GM18502 (cell line): ENCODE measurements around the gene SVIP.

Experiments used
- ATAC-seq: cut with Tn5 transposase; IDR thresholded peaks from one replicate; pipeline ENCODE4 v1.9.1; 2021; ENCODE audit warnings: mild to moderate bottlenecking; ENCODE audit not compliant: unreplicated experiment, poor library complexity

The SVIP gene

DNA sequence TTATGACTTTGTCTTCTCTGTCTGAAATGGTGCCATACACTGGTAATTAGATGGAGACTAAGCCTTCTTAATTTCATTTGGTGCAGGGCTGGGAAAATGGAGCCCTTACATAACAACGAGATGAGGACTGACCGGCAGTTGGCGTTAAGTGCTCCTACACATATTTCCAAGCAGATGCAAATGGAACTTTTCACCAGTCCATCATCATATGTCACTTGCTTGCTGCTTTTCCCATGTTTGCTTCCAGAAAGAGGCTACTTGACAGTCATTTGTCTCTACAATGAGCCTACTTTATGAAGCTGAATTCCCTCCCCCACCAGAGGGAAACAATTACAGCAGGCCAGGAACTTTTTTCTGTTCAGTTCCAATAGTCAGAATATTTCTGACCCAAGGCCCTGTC lies 32.6 kb downstream of the SVIP start:
- no peak for ATAC-seq

DNA sequence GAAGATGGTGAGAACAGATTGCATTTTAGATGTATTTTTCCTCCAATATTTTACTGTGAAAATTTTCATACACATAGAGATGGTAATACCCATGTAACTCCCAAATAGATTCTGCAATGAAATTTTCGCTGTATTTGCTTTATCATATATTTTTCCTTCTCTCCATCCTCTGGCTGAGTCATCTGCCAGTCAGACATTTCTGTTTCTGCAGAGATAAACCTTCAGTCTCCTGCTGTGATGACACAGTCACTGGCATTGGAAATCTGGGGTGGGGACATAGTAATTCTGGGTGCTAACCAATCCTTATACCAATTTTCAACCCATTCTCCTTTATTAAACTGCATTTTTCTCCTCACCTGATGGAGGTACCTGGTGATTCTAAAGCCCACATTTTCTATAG lies 33.7 kb downstream of the SVIP start:
- no peak for ATAC-seq

DNA sequence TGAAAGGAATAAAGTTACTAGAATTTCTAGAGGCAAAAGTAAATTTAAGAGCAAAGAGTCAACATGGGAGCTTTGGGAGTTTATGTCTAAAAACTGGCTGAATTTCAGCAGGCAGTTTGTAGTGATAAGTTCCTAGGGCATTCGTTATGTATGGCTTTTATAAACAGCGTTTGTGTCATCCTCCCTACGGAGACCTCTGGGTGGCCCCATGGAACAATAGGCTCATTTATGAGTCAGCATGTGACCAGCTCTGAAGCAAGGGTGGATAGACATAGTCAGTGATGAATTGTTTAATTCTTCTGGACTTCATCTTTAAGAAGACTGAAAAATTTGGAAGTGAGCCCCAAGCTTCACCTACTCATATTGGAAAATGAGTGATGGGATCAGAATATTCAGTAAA lies 37.1 kb downstream of the SVIP start:
- no peak for ATAC-seq

DNA sequence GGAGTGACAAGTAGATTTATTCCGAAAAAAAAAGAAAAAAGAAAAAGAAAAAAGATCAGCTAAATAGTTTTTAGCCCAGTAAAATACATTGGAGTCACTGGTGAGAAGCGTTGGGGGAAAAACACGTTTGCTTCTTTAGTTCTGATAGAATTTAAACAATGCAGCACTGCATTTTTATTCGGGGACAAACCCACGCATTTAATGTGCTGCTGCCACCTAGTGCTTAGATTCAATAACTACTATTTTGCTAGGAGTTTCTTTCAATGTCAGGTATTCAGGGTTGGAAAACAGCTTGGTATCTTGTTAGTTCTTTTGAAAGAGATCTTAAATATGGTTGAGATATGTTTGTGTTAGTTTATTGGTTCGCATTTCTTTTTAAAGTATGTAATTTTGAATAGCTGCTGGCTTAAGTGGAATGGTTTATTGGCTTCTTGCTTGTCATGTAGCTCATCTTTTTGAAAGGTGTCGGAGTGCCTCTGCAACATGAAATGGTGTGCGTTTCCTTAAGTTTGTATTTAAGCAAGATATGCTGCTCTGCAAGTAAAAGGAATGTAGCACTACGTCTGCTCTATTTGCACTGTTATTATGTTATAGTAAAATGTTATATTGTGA lies 41.9 kb downstream of the SVIP start:
- peak; percentile 54 for ATAC-seq

DNA sequence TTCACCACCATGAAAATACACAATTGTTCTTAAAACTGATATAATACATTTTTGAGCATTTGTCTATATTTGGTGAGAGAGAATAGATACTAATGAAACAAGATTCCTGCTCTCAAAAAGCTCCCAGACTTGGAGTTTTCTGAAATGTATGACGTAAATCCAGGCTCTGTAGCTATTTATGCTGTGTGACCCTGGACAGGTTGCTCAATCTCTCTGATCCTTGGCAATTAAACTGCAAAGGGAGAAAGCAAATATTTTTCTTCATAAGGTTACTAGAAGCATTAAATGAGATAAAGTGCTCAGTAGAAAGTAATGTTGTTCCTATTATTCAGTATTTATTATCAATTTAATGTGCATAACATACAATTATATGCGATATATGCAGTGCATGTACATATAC lies 42.5 kb downstream of the SVIP start:
- ATAC-seq = no peak

DNA sequence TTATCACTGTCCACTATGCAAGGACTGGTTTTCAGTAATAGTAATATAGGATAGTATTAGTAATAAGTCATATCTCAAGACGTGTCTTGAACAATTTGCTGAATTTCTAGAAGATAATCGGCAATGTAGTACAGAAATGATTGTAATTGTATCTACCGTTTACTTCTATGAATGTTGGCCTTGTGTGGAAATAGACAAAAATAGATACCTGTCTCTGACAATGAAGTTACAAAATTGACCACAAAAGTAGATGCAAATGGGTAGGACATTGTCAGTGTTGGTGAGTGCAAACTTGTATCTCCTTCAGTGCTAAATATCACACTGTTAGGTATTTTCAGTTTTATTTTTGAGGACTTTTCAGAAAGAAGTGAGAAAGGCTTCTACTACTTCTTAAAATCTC lies 43.1 kb downstream of the SVIP start:
- ATAC-seq = peak; percentile 88

DNA sequence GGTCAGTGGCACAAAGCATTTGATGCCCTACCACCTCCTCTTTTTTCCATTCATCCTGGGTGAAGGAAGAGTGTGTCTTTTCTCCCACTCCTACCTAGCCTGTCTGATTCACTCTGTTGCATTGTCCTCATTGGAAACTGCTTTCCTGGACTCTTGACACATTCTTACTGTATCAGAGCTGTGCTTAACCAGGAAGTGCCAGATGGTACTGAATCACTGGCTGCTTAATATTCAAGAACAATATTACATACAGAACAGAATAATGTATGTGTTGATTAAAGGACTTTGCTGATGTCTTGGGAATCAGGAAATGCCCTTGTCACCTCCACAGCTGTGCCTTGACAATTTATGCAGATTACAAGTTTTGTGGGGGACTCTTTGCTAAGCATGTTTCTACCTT lies 44.4 kb downstream of the SVIP start:
- ATAC-seq = no peak

DNA sequence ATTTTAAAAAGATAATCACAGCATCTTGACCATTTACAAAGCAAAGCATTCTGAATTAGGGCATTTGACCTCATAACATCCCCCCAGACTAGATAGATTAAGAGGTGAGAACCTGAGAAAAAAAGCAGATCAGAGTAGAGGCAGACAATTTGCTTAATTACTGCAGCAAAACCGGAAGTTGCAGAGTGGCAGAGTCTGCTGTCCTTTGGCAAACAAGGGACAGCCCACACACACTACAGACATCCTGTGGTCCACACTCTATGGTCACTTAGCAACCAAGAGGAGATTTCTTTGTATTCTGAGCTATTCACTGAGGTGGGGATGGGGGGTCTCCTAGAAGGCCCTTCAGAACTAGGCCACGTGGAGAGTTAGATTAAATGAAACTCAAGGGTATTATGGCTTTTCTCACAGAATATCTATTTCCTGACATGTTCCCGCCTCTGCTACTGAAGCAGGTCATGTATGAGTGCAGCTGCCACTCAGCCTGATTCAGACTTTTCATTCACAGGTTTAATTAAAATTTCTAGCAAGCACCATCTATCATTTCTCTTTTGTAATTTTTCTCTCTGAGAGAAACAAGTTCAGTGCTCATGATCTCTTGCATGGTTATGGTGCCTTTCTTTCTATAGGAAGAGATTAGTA lies 48.5 kb downstream of the SVIP start:
- ATAC-seq = peak; percentile 83

DNA sequence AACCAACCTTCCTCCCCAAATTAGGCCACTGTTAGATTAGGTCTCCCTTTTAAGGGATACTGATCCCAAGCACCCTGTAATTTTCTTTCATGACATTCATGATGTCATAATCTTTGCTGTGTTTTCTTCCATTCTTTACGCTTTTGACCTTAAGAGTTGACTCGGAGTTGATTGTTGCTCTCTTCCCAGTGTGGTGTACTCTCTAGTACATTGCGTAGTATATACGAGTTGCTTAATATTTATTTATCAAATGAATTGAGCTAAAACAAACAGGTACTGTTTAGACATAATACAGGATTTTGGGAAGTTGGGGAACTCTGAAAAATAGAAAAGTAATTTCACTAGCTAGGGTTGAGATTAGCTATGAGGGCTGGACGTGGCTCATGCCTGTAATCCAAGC lies 49.8 kb downstream of the SVIP start:
- no peak for ATAC-seq

DNA sequence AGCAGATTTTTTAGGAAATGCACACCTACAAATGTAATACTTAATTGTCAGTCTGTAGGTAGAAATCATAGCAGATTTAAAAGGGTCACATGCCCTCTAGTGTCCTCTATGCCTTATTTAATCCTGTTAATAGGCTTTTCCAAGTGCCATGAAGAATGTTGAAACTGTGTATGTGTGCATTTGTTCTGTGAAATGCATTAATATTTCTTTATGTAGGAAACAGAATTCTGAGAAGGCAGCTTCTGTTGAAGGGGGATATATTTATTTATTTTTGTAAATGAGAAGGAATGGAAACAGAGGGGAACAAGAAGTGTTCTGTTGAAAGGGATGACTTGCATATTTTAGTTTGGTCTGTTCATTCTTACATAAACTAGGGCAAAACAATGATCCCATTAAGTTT lies 51.0 kb downstream of the SVIP start:
- ATAC-seq = no peak

DNA sequence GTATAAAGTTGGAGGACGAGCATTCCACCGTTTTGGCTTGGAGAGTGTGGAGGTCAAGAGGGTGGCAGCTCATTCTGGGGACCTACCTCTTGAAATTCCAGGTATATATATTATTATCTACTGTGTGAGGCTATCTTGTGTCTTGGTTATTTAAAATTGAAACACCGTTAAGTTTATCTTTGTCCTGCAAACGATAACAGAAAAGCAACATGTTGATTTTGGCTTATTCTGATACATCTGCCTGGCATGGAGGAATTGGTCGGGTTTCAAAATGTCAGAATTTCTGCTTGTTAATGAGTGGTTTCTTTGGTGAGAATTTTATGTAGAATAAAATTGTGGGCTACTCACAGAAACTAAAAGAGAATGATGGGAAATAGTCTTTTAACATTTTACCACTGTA lies 54.4 kb downstream of the SVIP start:
- no peak for ATAC-seq

DNA sequence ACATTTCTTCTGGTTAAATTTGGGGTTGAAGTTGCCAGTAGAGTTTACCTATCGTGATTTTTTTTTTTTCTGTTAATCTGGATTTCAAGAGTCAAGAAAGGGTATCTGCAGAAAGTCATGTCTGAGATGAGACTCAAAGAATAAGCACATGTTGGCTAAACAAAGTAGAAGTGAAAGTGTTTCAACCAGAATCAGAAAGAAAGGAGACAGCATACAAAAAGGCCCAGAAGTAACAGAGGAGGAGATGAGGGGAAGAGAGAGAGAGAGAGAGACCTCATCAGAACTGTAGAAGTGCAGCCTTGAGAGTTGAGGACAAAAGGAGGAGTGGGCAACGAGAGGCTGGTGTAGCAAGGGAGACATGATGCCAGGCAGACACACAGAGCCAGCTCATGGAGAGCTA lies 54.9 kb downstream of the SVIP start:
- peak; percentile 77 for ATAC-seq

DNA sequence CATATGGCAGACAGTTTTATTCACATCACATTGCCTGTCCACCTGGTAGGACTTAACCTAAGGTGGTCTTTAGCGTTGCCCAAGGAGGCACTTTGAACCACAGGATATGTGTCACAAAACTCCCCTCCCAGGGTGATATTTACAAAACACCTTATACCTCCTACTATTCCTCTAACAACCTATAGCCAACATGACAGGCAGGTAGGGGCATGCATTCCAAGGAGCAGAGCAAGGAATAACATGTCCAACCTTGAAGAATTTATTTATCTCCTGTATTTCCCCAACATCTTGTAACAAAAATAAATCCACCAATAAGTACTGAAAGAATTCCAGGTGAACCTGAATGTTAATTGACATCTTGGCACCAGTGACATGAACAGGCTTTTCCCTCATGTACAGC lies 60.5 kb downstream of the SVIP start:
- no peak for ATAC-seq
